SU-DHL-6 (cell line): ENCODE measurements around the gene SCP2D1.

Experiments used
- H2AFZ ChIP-seq: fragments of 200-600 bp; sonication (generic); 2 replicates; pipeline ENCODE4 v1.6.1; 2014; ENCODE audit warnings: low read depth, mild to moderate bottlenecking, moderate library complexity, mixed read lengths, antibody characterized with exemption, low read length; ENCODE audit not compliant: severe bottlenecking
- H3F3A ChIP-seq: fragments of 200-600 bp; shearing (Covaris generic); 2 replicates; pipeline ENCODE4 v1.6.0; 2016; ENCODE audit warnings: antibody characterized with exemption, mild to moderate bottlenecking; ENCODE audit not compliant: insufficient read depth
- H3K27ac ChIP-seq: fragments of 200-600 bp; sonication (generic); 2 replicates; pipeline ENCODE4 v1.5.1; 2016; ENCODE audit warnings: low read depth, mild to moderate bottlenecking, low read length, moderate library complexity, mixed read lengths
- H3K27me3 ChIP-seq: fragments of 200-600 bp; sonication (generic), shearing (Covaris generic); 2 replicates; pipeline ENCODE4 v1.6.0; 2014; ENCODE audit warnings: mild to moderate bottlenecking, low read length
- H3K36me3 ChIP-seq: fragments of 200-600 bp; sonication (generic); 2 replicates; pipeline ENCODE4 v1.6.1; 2014; ENCODE audit warnings: mild to moderate bottlenecking, low read length, mixed read lengths
- H3K4me2 ChIP-seq: fragments of 300-600, 200-600 bp; shearing (Covaris generic), sonication (generic); 2 replicates; pipeline ENCODE4 v1.6.0; 2014; ENCODE audit warnings: low read length, low read depth, mild to moderate bottlenecking; ENCODE audit not compliant: poor library complexity, severe bottlenecking
- H3K4me3 ChIP-seq: fragments of 200-600 bp; sonication (generic); 2 replicates; pipeline ENCODE4 v1.5.1; 2014; ENCODE audit warnings: antibody characterized with exemption, low read length, mild to moderate bottlenecking, mixed read lengths; ENCODE audit not compliant: insufficient read depth, poor library complexity, severe bottlenecking
- H3K79me2 ChIP-seq: fragments of 200-600 bp; sonication (generic); 2 replicates; pipeline ENCODE4 v1.6.1; 2014; ENCODE audit warnings: mild to moderate bottlenecking, low read length, moderate library complexity; ENCODE audit not compliant: insufficient read depth
- H3K9ac ChIP-seq: fragments of 200-600 bp; sonication (generic); 2 replicates; pipeline ENCODE4 v1.7.0; 2014; ENCODE audit warnings: mild to moderate bottlenecking, low read length
- H3K9me2 ChIP-seq: fragments of 200-600 bp; sonication (generic); replicated peaks from 2 replicates; pipeline ENCODE4 v1.6.1; 2014; ENCODE audit warnings: low read length; ENCODE audit not compliant: insufficient read depth
- H3K9me3 ChIP-seq: fragments of 200-600 bp; sonication (generic); 2 replicates; pipeline ENCODE4 v1.6.1; 2014; ENCODE audit warnings: low read length, mixed read lengths; ENCODE audit not compliant: insufficient read depth
- H4K20me1 ChIP-seq: fragments of 200-600 bp; sonication (generic); 2 replicates; pipeline ENCODE4 v1.6.1; 2014; ENCODE audit warnings: low read depth, mild to moderate bottlenecking, antibody characterized with exemption, low read length, moderate library complexity, mixed read lengths
- CTCF ChIP-seq: fragments of 200-600 bp; sonication (generic); IDR thresholded peaks from one replicate; pipeline ENCODE4 v1.5.1; 2017; ENCODE audit warnings: antibody characterized with exemption, mild to moderate bottlenecking, low read length, moderate library complexity; ENCODE audit not compliant: insufficient read depth, poor library complexity, severe bottlenecking
- EZH2phosphoT487 ChIP-seq: fragments of 200-600 bp; sonication (generic), shearing (Covaris generic); conservative IDR thresholded peaks from 2 replicates; pipeline ENCODE4 v1.6.1; 2018; ENCODE audit warnings: mild to moderate bottlenecking, antibody characterized with exemption, low read length, moderate library complexity, mixed read lengths

SCP2D1 gene

GRCh38 chr20:18788021-18788420, 25.6 kb upstream of the SCP2D1 start:
- H3K9ac ChIP-seq = no peak overlapping the region
- H3K79me2 ChIP-seq = no peaks in the 10 kb centered on the region
- no peaks in the 10 kb centered on the region for H3F3A ChIP-seq
- no peak overlapping the region for H3K27ac ChIP-seq
- H4K20me1 ChIP-seq = no peaks in the 10 kb centered on the region
- TF ChIP-seq EZH2phosphoT487 = no peak
- TF ChIP-seq CTCF = no peak
- H3K4me2 ChIP-seq = no peak overlapping the region
- no peak overlapping the region for H3K4me3 ChIP-seq
- H2AFZ ChIP-seq = no peak overlapping the region
- H3K36me3 ChIP-seq = no peaks in the 10 kb centered on the region
- H3K9me2 ChIP-seq = no peaks in the 10 kb centered on the region
- no peaks in the 10 kb centered on the region for H3K9me3 ChIP-seq
- H3K27me3 ChIP-seq = no peaks in the 10 kb centered on the region

DNA sequence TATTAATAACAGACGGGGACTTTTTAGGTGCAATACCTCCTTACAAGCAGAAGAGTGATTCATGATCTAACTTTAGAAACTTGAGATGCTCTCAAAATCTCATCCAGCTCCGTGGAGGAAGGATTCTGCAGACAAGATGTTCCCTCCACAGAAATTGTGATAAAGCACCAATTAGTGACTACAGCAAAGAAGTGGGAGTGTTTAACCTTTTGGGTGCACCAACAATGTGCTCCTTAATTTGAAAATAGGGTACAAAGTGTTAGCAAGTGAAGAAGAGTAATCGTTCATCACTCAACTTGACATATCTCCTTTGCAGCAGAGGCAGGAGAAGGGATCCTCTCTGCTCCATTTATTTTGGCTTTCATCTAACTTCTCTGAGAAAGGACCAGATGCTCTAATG, 22.8 kb upstream of the SCP2D1 start:
- Histone ChIP-seq H3K36me3 (no peaks in the 10 kb centered on the region), H3K79me2 (no peaks in the 10 kb centered on the region), H3K9me3 (no peaks in the 10 kb centered on the region), H2AFZ (no peak overlapping the region), H3K27me3 (no peaks in the 10 kb centered on the region), H4K20me1 (no peaks in the 10 kb centered on the region), H3K9ac (no peak overlapping the region), H3K27ac (no peak overlapping the region), H3F3A (no peaks in the 10 kb centered on the region), H3K4me2 (no peak overlapping the region), H3K4me3 (no peak overlapping the region), H3K9me2 (no peaks in the 10 kb centered on the region)
- TF ChIP-seq EZH2phosphoT487 = no peak
- TF ChIP-seq CTCF = no peak

DNA sequence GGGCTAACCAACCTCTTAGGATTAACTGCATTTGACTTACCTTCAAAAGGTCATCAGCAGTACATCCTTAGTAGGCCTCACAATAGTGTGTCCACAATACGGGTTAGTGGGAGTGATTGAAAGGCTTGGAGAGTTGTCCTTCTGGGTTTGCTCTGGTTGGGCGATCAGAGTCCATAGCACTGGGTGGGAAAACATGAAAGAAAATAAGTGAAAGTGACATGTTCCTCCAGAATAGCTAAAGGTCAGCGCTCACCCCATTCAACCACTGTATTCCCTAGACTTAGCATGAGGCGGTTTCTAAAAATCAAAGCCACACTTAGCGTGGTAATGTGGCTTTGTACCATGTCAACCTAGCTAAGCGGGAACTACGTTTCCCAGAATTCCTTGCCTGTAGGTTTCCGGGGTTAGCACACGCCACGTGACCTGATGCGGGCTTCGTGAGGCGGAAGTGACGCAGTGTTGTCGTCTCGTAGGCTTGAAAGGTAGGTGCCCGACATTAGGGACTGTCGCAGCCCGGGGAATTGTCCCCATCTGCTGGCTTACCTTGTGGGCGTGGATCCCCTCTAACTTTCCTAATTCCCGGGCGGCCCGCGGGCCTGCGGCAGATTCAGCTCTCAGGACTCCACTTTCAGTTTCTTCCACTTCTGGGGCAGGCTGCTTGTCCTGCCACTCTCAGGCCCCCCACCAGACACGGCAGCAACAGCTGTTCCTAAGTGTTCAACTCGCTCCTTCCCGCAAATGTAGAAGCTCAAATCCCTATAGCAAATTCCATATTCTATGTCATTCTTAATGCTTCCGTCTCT, 19.8 kb upstream of the SCP2D1 start:
- no peaks in the 10 kb centered on the region for H3K9me2 ChIP-seq
- no peaks in the 10 kb centered on the region for H4K20me1 ChIP-seq
- H3K4me3 ChIP-seq = peak overlapping the region; percentile 79
- no peak overlapping the region for H3K27ac ChIP-seq
- H3K9me3 ChIP-seq = no peaks in the 10 kb centered on the region
- H3K79me2 ChIP-seq = no peaks in the 10 kb centered on the region
- TF ChIP-seq EZH2phosphoT487 (no peak), CTCF (no peak)
- H3K4me2 ChIP-seq = peak overlapping the region; percentile 87
- peak overlapping the region; percentile 97 for H2AFZ ChIP-seq
- no peaks in the 10 kb centered on the region for H3K36me3 ChIP-seq
- H3K9ac ChIP-seq = peak overlapping the region; percentile 69
- H3K27me3 ChIP-seq = no peaks in the 10 kb centered on the region
- H3F3A ChIP-seq = no peaks in the 10 kb centered on the region
